A549 (cell line): ENCODE data around the gene VPS54. TPM values are rescaled to one million over a fixed set of nuclear protein-coding genes. Genes with fewer than 3 reads are reported as not detected.
"Not testable (repeated sequence)": the region's sequence is repeated elsewhere in the genome, so short reads cannot be mapped to it uniquely, and the experiment has no call there.

Source experiments
- ATAC-seq, 2 experiments: fragments of 200-7000 bp in 1 of 2; fragments of >200 bp in 1 of 2; cut with Nextera tagmentation in 1 of 2; cut with Tn5 transposase in 1 of 2; 3 replicates each; pipeline versions ENCODE4 v1.8.0 to v1.9.1; 2018 to 2020; ENCODE audit warnings: mild to moderate bottlenecking in 1 of 2, moderate library complexity in 1 of 2
- CTCF ChIA-PET: fragments of 300-600 bp; sonication (Branson Sonifier 250); formaldehyde crosslinking; extraction: SDS; loops from one replicate; lab custom pipeline; 2021; ENCODE audit warnings: antibody characterized with exemption, inconsistent platforms; lab: Yijun Ruan, JAX
- POLR2A ChIA-PET: fragments of 350-600 bp; formaldehyde crosslinking; extraction: SDS; loops from one replicate; lab custom pipeline; 2021; ENCODE audit warnings: antibody characterized with exemption, inconsistent platforms; lab: Yijun Ruan, JAX
- DNase-seq, 2 experiments: peaks; one replicate each; pipeline versions ENCODE4 v3.0.0 to v3.0.0-alpha.2; 2011 to 2016; ENCODE audit warnings: low read depth in 1 of 2, low spot score in 1 of 2
- FAIRE-seq: peaks from 2 replicates; lab custom pipeline; 2011; peaks lifted over from hg19 to GRCh38; lab: Jason Lieb, UNC
- H3K27ac ChIP-seq, 2 experiments: fragments of >200 bp; sonication (Bioruptor Twin); formaldehyde crosslinking; 3 replicates each; pipeline ENCODE4 v1.5.1; 2016 to 2017
- H3K4me1 ChIP-seq: fragments of >200 bp; sonication (Bioruptor Twin); formaldehyde crosslinking; 3 replicates; pipeline ENCODE4 v1.6.1; 2016
- H3K4me2 ChIP-seq: fragments of >200 bp; sonication (Bioruptor Twin); formaldehyde crosslinking; 3 replicates; pipeline ENCODE4 v1.6.1; 2016
- H3K4me3 ChIP-seq: fragments of >200 bp; sonication (Bioruptor Twin); formaldehyde crosslinking; 3 replicates; pipeline ENCODE4 v1.5.1; 2016
- H3K9me3 ChIP-seq: fragments of >200 bp; sonication (Bioruptor Twin); formaldehyde crosslinking; 3 replicates; pipeline ENCODE4 v1.6.1; 2016
- CBX2 ChIP-seq: fragments of 200-600 bp; sonication (generic); IDR thresholded peaks from 2 replicates; pipeline ENCODE4 v1.6.1; 2016; ENCODE audit warnings: low read depth, mild to moderate bottlenecking, borderline replicate concordance
- CBX8 ChIP-seq: fragments of 200-600 bp; sonication (generic); IDR thresholded peaks from 2 replicates; pipeline ENCODE4 v1.6.1; 2016
- CHD2 ChIP-seq: fragments of 150-350 bp; IDR thresholded peaks from 2 replicates; pipeline ENCODE4 v1.6.1; 2014; ENCODE audit warnings: low read length; ENCODE audit not compliant: partially characterized antibody
- ESRRA ChIP-seq: fragments of 150-350 bp; IDR thresholded peaks from 2 replicates; pipeline ENCODE4 v1.6.1; 2014; ENCODE audit warnings: mild to moderate bottlenecking, low read length, borderline replicate concordance
- FOSB ChIP-seq: fragments of 250-450 bp; sonication (Bioruptor Pico); IDR thresholded peaks from 2 replicates; pipeline ENCODE4 v1.5.0; 2020; ENCODE audit warnings: mild to moderate bottlenecking, moderate library complexity
- FOSL2 ChIP-seq, 2 experiments: fragments of 450-650 bp in 1 of 2; fragments of >200 bp in 1 of 2; sonication (Bioruptor Twin) in 1 of 2; formaldehyde crosslinking; IDR thresholded peaks; 2 replicates each; pipeline versions ENCODE4 v1.5.0 to v1.6.1; 2016 to 2020; ENCODE audit warnings: mild to moderate bottlenecking in 1 of 2, moderate library complexity in 1 of 2
- GATA3 ChIP-seq: IDR thresholded peaks from 2 replicates; pipeline ENCODE4 v1.6.1; 2012; ENCODE audit warnings: borderline replicate concordance
- JUN ChIP-seq, 2 experiments: fragments of >200 bp; sonication (Bioruptor Twin); formaldehyde crosslinking; IDR thresholded peaks; 2 replicates in 1 of 2; 3 replicates in 1 of 2; pipeline ENCODE4 v1.6.1; 2016 to 2017
- NR3C1 ChIP-seq: fragments of >200 bp; sonication (Bioruptor Twin); formaldehyde crosslinking; IDR thresholded peaks from 3 replicates; pipeline ENCODE4 v1.6.1; 2017
- RARB ChIP-seq: fragments of 250-450 bp; sonication (Bioruptor Pico); IDR thresholded peaks from 2 replicates; pipeline ENCODE4 v1.8.0; 2021; ENCODE audit warnings: mild to moderate bottlenecking, moderate library complexity
- SMC3 ChIP-seq: fragments of >200 bp; sonication (Bioruptor Twin); formaldehyde crosslinking; IDR thresholded peaks from 3 replicates; pipeline ENCODE4 v1.6.1; 2018; ENCODE audit warnings: inconsistent platforms
- ZFP36 ChIP-seq: fragments of 450-650 bp; IDR thresholded peaks from 2 replicates; pipeline ENCODE4 v1.6.1; 2014; ENCODE audit warnings: borderline replicate concordance; ENCODE audit not compliant: partially characterized antibody
- ZSCAN20 ChIP-seq: fragments of 250-450 bp; sonication (Bioruptor Pico); IDR thresholded peaks from 2 replicates; pipeline ENCODE4 v1.8.0; 2022; ENCODE audit warnings: mild to moderate bottlenecking, moderate library complexity
- WGBS: methylation state at CpG from one replicate; pipeline ENCODE4 v1.1.6; 2017; ENCODE audit errors: missing lambda C conversion rate; 5-methylcytosine and 5-hydroxymethylcytosine counted together
- polyA plus RNA-seq, 4 experiments: library from polyadenylated mRNA; depleted of rRNA in 3 of 4; stranded (reverse); fragments of >200 nt; fragmentation: RNase III in 1 of 4; extraction: RNeasy Plus Mini Kit Qiagen cat#74134 plus additional on column Dnase treatment in 1 of 4; gene quantifications; 2 replicates in 3 of 4; 3 replicates in 1 of 4; pipeline ENCODE4 v1.2.3, GENCODE V29; 2011 to 2017
- TF ChIP-seq, protein P1 (sequence below): fragments of 150-350 bp; IDR thresholded peaks from 2 replicates; pipeline ENCODE4 v1.6.1; 2014; ENCODE audit warnings: low read depth, mild to moderate bottlenecking, low read length
- TF ChIP-seq, protein P2 (sequence below): fragments of >200 bp; sonication (Bioruptor Twin); formaldehyde crosslinking; IDR thresholded peaks from 3 replicates; pipeline ENCODE4 v1.6.1; 2016
- TF ChIP-seq, protein P3 (sequence below): fragments of >200 bp; sonication (Bioruptor Twin); formaldehyde crosslinking; IDR thresholded peaks from 2 replicates; pipeline ENCODE4 v1.6.1; 2016

VPS54 gene
- polyA plus RNA-seq, 2 of the 4 experiments (the other 2 are of a cell fraction), result 15.0 to 32.5 TPM

DNA sequence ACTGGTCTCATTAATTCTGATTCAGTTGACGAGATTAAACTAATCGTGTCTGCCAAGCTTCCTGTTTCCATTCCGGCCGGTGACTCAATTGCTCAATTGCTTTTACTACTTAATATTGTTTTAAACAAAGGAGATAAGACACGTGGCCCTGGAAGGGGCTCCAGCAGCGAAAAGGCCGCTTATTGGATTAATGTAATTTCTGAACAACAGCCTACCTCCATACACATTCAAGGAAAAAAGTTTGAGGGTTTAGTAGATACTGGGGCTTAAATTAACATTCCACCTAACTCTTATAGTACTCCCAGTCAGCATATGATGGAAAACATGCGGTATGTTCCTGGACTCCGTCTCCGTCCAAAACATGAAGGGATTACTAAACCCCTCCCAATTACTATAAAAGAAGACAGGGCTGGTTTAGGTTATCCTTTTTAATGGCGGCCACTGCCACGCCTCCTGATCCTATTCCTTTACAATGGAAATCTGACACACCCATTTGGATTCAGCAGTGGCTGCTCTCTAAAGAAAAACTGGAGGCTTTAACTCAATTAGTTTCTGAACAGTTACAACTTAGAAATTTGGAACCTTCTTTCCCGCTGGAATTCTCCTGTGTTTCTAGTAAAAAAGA, 27.1 kb downstream of the VPS54 start:
- ChIA-PET CTCF (no interaction called here), POLR2A (no interaction called here)
- WGBS, result 88% methylated on average over 13 of the region's 13 CpGs
- H3K4me2 ChIP-seq, result no peak overlapping the region
- peaks cover 33% of the 10 kb centered on the region for H3K4me1 ChIP-seq
- H3K27ac ChIP-seq, result no peak overlapping the region
- H3K4me3 ChIP-seq, result no peak overlapping the region
- TF ChIP-seq ESRRA (no peak), CBX2 (no peak), NR3C1 (no peak), ZFP36 (no peak)
- ATAC-seq (no peak), FAIRE-seq (no peak), DNase-seq (no peak)
- H3K9me3 ChIP-seq, result no peaks in the 10 kb centered on the region

DNA sequence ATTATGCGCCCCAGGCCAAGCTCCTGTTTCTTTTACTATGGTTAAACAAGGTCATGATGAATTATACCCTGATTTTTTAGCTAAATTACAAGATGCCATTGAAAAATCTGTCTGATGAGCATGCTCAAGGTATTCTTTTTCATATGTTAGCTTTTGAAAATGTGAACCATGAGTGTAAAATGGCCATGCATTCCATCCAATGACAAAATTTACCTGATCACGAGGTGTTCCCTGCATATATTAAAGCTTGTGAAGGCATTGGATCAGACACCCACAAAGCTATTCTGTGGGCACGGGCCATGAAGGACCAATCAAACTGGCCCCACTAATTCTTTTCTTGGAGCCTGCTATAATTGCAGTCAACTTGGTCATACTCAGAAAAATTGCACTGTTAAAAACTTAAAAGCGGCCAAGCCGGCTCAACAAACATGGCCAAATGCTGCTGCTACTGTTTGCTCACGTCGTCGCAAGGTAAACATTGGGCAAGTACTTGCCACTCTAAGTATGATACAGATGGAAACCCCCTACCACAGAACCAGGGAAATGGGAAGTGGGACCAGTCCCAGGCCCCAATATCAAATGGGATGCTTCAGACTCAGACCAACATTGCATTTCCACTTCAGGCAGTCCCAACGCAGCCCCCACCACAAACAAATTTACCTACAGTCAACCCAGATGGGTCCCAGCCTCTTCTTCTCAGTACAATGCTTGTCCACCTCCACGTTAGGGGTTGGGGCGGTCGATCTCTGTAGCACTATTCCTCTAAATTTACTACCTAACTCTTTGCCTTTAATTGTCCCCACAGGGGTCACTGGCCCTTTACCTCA, 27.8 kb downstream of the VPS54 start:
- DNase-seq, FAIRE-seq, H3K27ac ChIP-seq, H3K4me3 ChIP-seq, ATAC-seq, H3K9me3 ChIP-seq, H3K4me2 ChIP-seq, POLR2A ChIA-PET, CTCF ChIA-PET: not testable (repeated sequence)
- 91% methylated on average over 12 of the region's 12 CpGs for WGBS
- H3K4me1 ChIP-seq, result peaks cover 27% of the 10 kb centered on the region

- H3K4me3 ChIP-seq, result no peak overlapping the region
- ATAC-seq (no peak), DNase-seq (no peak), FAIRE-seq (no peak)
- H3K4me2 ChIP-seq, result no peak overlapping the region
- WGBS, result 95% methylated on average over 12 of the region's 12 CpGs
- TF ChIP-seq SMC3, result no peak
- TF ChIP-seq, protein P1, sequence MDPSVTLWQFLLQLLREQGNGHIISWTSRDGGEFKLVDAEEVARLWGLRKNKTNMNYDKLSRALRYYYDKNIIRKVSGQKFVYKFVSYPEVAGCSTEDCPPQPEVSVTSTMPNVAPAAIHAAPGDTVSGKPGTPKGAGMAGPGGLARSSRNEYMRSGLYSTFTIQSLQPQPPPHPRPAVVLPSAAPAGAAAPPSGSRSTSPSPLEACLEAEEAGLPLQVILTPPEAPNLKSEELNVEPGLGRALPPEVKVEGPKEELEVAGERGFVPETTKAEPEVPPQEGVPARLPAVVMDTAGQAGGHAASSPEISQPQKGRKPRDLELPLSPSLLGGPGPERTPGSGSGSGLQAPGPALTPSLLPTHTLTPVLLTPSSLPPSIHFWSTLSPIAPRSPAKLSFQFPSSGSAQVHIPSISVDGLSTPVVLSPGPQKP, result no peak
- TF ChIP-seq CBX2, result no peak
- no peak for TF ChIP-seq JUN (IDR thresholded peaks at IDR 0.05)
- TF ChIP-seq, protein P2, sequence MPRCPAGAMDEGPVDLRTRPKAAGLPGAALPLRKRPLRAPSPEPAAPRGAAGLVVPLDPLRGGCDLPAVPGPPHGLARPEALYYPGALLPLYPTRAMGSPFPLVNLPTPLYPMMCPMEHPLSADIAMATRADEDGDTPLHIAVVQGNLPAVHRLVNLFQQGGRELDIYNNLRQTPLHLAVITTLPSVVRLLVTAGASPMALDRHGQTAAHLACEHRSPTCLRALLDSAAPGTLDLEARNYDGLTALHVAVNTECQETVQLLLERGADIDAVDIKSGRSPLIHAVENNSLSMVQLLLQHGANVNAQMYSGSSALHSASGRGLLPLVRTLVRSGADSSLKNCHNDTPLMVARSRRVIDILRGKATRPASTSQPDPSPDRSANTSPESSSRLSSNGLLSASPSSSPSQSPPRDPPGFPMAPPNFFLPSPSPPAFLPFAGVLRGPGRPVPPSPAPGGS, result no peak
- TF ChIP-seq FOSB (CRISPR knock-in tag), result no peak
- TF ChIP-seq CBX8, result no peak
- TF ChIP-seq, protein P3, sequence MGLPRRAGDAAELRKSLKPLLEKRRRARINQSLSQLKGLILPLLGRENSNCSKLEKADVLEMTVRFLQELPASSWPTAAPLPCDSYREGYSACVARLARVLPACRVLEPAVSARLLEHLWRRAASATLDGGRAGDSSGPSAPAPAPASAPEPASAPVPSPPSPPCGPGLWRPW, result no peak
- no peak for TF ChIP-seq ZSCAN20 (CRISPR knock-in tag)
- no peak for TF ChIP-seq FOSL2 (IDR thresholded peaks at IDR 0.05)
- TF ChIP-seq FOSL2 (CRISPR knock-in tag; IDR thresholded peaks at IDR 0.05), result no peak
- TF ChIP-seq CHD2, result no peak
- no peak for TF ChIP-seq RARB (CRISPR knock-in tag)
- TF ChIP-seq GATA3, result no peak
- POLR2A ChIA-PET, result no interaction called here
- peaks cover 28% of the 10 kb centered on the region for H3K4me1 ChIP-seq
- CTCF ChIA-PET, result interaction anchor here (0.7 to 0.9 kb wide), 2 partner anchors 15 to 298 kb away, joined by 3 read pairs; no protein-coding TSS in a partner anchor
- no peaks in the 10 kb centered on the region for H3K9me3 ChIP-seq
- H3K27ac ChIP-seq, result no peak overlapping the region
These were observed 29.2 kb downstream of the VPS54 start for GRCh38 chr2:63990072-63990471.

DNA sequence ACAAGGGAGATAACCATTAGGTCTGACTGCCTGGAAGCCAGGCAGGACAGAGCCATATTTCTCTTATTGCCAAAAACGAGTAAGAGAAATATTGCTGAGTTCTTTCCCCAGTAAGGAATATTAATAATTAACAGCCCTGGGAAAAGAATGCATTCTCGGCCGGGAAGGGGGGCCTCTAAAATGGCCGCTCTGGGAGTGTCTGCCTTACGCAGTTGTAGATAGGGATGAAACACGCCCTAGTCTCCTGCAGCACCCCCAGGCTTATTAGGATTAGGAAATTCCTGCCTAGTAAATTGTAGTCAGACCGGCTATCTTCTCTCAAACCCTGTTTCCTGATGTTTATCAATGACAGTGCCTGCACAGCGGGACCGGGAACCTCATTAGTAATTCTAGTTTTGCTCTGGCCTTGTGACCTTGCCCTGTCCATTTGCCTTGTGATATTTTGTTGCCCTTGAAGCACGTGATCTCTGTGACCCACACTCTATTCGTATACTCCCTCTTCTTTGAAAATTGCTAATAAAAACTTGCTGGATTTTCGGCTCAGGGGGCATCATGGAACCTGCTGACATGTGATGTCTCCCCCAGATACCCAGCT, 30.3 kb downstream of the VPS54 start:
- WGBS, result 77% methylated on average over 12 of the region's 12 CpGs
- H3K27ac ChIP-seq, FAIRE-seq, H3K4me2 ChIP-seq, CTCF ChIA-PET, ATAC-seq, H3K4me3 ChIP-seq, H3K9me3 ChIP-seq, POLR2A ChIA-PET, DNase-seq: not testable (repeated sequence)
- peaks cover 29% of the 10 kb centered on the region for H3K4me1 ChIP-seq
